H7 (cell line): ENCODE data around the gene AJM1. TPM values are rescaled to one million over a fixed set of nuclear protein-coding genes. Genes with fewer than 3 reads are reported as not detected.
"Not testable (repeated sequence)": the region's sequence is repeated elsewhere in the genome, so short reads cannot be mapped to it uniquely, and the experiment has no call there.

ENCODE experiments used
- DNase-seq: peaks from one replicate; pipeline ENCODE4 v3.0.0; 2012
- H3K27me3 ChIP-seq: 2 replicates; pipeline ENCODE4 v1.6.0; 2011; ENCODE audit warnings: mild to moderate bottlenecking, low read length; ENCODE audit not compliant: control insufficient read depth, insufficient read depth
- H3K36me3 ChIP-seq: replicated peaks from 2 replicates; pipeline ENCODE4 v1.5.1; 2011; ENCODE audit warnings: low read length; ENCODE audit not compliant: control insufficient read depth, insufficient read depth
- H3K4me3 ChIP-seq: 2 replicates; pipeline ENCODE4 v1.5.1; 2011; ENCODE audit warnings: low read depth, mild to moderate bottlenecking, control low read depth, low read length, moderate library complexity; ENCODE audit not compliant: insufficient read depth
- total RNA-seq: library from RNA; depleted of rRNA; stranded (reverse); fragments of >200 nt; shearing (Covaris generic); gene quantifications from 2 replicates; pipeline ENCODE4 v1.2.3, GENCODE V29; 2014

AJM1 gene
- total RNA-seq, 1 experiment from 2014 or later: 0.14 TPM

DNA sequence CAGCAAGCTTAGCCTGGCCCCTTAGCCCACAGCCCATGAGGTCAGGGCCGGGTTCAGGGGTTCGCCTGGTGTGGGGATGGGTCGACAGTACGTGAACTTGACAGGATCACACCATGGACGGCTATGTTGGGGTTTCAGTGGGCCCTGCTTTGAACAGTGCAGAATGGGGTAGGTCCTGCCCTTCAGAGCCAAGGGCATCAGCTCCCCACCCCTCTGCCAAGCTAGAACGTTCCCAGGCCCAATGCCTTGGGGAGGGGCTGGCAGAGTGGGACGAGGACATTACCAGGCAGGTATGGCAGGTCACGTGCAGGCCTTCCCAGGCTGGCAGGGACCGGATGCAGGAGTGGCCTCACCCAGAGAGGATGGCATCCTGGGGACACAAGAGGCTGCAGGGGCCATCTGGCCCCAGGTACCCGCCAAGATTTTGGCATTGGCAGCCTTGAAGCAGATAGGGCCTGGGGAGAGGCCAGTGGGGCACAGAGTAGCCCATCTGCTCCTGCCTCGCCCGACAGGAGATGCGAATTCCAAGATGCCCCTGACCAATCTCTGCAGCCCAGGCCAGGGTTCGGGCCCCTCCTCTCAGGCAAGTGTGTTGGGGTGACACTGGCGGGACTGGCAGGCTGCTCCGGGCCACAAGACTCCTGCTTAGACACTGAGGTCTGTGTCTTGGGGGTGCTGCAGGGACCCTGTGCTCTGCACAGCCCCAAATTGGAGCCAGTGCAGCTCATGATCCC is 465 bp upstream of the AJM1 start:
- DNase-seq, H3K4me3 ChIP-seq, H3K36me3 ChIP-seq, H3K27me3 ChIP-seq: not testable (repeated sequence)

DNA sequence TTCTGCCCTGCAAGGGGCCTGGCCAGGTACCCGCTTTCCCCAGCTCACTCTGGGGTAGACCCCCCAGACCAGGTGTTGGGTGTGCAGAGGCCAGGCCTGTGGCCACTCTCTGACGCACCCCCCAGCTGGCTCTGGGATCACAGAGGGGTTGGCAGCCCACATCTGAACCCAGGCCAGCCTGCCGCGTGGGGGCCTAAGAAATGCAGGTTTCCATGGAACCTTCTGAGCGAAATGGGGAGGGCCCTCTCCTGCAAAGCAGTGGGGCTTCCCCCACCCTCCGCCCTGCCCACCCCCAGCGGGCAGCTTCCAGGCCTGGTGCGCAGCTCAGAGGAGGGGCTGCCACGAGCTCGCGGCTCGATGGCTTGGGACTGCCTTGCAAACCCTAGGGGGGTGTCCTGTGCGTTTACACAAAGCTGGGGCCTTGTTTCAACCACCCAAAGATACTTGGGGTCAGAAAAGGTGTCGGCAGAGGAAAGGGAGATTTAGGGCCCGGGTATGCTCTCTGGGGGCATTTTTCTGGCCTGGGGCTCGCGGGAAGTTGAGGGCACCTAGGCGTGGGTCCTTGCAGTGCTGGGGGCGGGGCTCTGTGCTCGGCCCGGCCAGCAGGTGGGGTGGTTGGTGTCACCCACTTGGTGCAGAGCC is 1.0 kb downstream of the AJM1 start:
- DNase-seq, H3K27me3 ChIP-seq, H3K36me3 ChIP-seq, H3K4me3 ChIP-seq: not testable (repeated sequence)

DNA sequence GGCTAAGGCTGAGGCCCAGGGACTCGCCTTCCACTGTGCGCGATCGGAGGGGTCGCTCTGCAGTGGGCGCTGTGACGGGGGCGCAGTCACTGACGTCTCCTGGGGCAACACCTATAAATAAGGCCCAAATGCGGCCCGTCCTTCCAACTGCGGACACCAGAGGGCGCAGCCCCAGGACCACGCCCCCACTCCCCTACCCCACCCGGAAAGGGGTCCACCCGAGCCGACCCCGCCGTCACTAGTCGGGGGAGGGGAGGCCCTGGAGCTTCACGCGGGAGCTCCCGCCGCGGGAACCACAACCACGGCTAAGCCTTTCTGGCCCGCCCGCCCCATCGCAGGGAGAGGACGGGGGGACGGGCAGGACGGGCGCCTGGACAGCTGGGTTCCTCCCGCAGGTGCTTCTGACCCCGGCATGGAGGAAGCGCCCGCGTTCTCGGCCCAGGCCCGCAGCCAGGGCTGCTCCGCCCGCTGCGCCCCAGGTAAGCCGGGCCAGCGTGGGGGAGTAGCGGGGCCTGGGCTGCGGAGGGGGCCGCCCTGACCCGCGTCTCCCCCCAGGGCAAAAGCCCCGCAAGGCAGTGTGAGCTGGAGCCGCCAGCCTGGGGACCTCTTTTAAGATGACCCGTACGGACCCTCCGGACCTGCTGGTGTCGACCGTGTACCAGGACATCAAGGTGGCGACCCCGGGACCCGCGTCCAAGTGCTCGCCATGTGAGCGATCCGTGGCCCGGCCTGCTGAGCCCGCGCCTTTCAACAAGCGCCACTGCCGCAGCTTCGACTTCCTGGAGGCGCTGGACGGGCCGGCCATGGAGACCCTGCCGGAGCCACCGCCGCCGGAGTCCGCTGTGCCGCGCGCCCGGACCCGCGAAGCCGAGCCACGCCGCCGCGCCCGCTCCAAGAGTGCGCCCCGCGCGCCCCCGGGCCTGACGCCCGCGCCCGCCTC is 1.8 kb downstream of the AJM1 start:
- not testable (repeated sequence) for H3K4me3 ChIP-seq, H3K36me3 ChIP-seq, H3K27me3 ChIP-seq
- DNase-seq: peak; percentile 79

DNA sequence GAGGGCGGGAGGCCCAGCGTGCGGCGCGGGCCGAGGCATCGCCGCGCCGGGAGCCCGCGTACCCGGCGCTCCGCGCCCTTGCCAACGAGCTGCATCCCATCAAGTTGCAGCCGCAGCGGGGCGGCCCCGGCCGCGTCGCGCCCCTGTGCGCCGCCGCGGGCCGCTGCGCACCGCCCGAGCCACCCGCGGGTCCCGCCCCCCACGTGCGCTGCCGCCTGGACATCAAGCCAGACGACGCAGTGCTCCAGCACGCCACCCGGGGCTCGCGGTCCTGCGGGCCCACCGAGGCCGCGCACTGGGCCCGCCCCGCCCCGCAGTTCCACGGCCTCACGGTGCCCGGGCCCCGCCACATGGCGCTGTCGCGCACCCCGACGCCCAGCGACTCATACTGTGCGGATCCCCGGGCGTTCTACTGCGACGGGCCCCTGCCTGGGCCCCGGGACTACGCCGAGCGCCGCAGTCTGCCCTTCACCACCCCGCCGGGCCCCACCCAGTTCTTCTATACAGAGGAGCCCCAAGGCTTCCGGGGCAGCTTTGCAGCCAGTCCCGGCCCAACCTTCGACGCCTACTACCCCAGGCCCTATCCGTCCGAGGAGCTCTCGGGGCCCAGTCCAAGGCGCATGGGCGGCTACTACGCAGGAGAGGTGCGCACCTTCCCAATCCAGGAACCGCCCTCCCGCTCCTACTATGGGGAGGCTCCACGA is 2.6 kb downstream of the AJM1 start:
- Histone ChIP-seq H3K36me3 (peaks cover 2% of the 10 kb centered on the region), H3K4me3 (no peak overlapping the region)
- DNase-seq: peak; percentile 75

DNA sequence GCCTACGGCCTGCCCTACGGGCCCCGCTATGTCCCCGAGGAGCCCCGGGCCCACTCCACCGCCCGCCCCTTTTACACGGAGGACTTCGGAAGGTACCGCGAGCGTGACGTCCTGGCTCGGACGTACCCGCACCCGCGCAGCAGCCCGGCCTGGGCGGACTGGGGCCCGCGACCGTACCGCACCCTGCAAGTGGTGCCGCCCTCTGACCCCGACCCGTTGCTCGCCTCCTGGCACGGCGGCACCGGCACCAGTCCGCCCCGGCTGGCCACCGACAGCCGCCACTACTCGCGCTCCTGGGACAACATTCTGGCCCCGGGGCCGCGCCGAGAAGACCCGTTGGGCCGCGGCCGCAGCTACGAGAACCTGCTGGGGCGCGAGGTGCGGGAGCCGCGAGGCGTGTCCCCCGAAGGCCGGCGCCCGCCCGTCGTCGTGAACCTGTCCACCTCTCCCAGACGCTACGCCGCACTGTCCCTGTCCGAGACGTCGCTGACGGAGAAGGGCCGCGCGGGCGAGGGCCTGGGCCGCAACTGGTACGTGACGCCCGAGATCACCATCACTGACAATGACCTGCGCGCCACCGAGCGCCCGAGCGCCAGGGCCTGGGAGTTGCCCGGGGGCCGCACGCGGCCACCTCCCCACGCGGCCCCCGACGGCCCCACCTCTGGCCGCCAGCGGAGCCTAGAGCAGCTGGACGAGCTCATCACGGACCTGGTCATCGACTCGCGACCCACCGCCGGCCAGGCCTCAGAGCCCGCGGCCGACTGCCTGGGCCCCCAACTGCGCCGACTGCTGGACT is 3.4 kb downstream of the AJM1 start:
- Histone ChIP-seq H3K27me3 (peaks cover 5% of the 10 kb centered on the region), H3K36me3 (peaks cover 2% of the 10 kb centered on the region), H3K4me3 (peak overlapping the region; percentile 5; the same call in 1 of the 2 replicates)
- DNase-seq: no peak

More for the DNA sequence above, 2.6 kb downstream of the AJM1 start:
- peaks cover 5% of the 10 kb centered on the region for H3K27me3 ChIP-seq

DNA sequence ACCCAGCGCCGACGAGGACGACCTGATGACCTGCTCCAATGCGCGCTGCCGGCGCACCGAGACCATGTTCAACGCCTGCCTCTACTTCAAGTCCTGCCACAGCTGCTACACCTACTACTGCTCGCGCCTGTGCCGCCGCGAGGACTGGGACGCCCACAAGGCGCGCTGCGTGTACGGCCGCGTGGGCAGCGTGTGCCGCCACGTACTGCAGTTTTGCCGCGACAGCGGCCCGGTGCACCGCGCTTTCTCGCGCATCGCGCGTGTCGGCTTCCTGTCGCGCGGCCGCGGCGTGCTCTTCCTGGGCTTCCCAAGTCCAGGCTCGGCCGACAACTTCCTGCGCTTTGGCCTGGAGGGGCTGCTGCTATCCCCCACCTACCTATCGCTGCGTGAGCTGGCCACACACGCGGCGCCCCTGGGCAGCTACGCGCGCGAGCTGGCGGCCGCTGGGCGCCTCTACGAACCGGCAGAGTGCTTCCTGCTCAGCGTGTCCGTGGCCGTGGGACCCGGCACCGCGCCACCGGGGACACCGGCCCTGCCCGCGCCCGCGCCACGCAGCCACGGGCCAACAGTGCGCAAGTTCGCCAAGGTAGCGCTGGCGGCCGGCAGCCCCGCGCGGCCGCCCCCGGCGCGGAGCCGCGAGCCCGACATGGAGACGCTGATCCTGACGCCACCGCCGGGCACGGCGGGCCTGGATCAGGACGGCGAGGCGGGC is 4.3 kb downstream of the AJM1 start:
- DNase-seq: no peak
- Histone ChIP-seq H3K27me3 (peaks cover 5% of the 10 kb centered on the region), H3K4me3 (peak overlapping the region; percentile 59), H3K36me3 (peaks cover 5% of the 10 kb centered on the region)

DNA sequence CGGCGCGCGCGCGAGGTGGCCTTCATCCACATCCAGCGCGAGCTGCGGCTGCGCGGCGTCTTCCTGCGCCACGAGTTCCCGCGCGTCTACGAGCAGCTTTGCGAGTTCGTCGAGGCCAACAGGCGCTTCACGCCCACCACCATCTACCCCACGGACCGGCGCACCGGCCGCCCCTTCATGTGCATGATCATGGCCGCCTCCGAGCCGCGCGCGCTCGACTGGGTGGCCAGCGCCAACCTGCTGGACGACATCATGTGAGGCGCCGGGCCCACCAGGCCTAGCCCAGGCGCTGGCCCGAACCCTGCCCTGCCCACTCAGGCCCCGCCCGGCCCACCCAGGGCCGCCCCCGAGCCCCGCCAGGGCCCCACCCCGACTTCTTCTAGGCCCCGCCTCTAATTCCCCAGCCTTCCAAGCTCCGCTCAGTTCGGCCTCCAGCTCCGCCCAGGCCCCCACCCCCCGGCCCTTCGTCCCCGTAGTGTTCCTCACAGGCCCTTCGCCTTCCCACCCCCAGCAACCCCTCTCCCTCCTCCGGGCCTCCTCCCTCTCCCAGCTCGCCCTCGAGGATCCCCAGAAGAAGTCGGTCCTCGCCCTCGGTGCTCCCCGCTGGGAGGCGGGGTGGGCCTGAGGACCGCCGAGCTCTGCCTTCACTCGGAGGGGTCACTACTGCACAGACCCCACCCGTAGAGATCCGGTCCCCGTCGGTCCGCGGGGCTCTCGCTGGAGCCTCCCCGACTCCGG is 5.0 kb downstream of the AJM1 start:
- peak overlapping the region; percentile 70 for H3K4me3 ChIP-seq
- H3K36me3 ChIP-seq: peaks cover 5% of the 10 kb centered on the region
- DNase-seq: peak; percentile 95
- peaks cover 5% of the 10 kb centered on the region for H3K27me3 ChIP-seq

DNA sequence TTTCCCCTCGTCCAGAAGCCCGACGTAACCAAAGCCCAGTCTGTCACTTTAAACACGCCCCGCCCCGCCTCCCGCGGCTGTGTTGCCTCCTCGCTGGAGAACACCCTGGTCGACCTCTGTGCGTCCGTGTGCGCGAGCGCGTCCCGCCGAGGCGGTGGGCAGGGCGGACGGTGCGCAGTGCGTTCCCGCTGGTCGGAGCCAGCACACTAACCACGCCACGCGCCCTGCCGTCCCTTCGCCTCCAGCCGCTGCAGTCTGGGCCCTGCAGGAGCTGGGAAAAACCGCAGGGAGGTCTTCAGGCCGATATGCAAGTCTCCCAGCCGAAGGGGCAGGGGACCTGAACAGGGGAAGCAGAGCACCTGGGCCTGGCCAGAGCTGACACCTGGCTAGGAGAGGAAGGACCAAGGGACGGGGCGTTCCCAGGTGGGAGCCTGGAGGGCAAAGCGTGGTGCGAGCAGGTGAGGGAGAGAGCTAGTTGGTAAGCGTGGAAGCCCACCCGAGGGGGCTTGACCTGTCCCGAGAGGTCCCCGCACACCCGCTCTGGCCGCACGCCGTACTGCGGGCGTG is 5.6 kb downstream of the AJM1 start:
- DNase-seq: peak; percentile 87
- peaks cover 5% of the 10 kb centered on the region for H3K27me3 ChIP-seq
- H3K36me3 ChIP-seq: peaks cover 5% of the 10 kb centered on the region
- peak overlapping the region; percentile 70 for H3K4me3 ChIP-seq

DNA sequence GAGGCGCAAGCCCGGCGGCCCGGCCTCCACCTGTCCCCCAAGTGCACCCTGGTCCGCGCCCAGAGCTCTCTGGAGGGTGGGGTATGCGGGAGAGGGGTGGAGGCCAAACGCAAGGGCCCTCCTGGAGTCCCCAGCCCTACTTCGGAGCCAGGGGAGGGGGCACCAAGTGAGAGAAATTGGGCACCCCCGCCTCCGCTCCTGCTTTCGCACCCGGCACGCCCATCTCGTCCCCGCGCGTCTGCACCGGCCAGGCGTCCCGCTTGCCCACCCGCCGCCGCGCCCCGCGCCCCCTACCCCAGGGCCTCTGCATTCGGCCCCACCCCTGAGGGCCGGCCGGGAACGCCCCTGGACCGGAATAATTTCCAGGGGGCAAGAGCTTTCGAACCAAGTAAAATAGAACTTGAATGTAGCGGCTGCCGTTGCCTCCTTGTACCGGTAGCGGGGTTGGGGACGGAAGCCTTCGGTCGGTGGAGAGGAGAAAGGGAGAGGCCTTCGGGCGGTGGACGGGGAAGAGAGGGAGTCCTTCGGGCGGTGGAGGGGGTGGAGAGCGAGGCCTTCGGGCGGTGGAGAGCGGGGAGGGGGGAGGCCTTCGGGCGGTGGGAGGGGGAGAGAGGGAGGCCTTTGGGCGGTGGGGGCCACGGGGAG is 6.2 kb downstream of the AJM1 start:
- H3K27me3 ChIP-seq: peaks cover 5% of the 10 kb centered on the region
- peak; percentile 96 for DNase-seq
- H3K36me3 ChIP-seq: peaks cover 5% of the 10 kb centered on the region
- peak overlapping the region; percentile 70 for H3K4me3 ChIP-seq

DNA sequence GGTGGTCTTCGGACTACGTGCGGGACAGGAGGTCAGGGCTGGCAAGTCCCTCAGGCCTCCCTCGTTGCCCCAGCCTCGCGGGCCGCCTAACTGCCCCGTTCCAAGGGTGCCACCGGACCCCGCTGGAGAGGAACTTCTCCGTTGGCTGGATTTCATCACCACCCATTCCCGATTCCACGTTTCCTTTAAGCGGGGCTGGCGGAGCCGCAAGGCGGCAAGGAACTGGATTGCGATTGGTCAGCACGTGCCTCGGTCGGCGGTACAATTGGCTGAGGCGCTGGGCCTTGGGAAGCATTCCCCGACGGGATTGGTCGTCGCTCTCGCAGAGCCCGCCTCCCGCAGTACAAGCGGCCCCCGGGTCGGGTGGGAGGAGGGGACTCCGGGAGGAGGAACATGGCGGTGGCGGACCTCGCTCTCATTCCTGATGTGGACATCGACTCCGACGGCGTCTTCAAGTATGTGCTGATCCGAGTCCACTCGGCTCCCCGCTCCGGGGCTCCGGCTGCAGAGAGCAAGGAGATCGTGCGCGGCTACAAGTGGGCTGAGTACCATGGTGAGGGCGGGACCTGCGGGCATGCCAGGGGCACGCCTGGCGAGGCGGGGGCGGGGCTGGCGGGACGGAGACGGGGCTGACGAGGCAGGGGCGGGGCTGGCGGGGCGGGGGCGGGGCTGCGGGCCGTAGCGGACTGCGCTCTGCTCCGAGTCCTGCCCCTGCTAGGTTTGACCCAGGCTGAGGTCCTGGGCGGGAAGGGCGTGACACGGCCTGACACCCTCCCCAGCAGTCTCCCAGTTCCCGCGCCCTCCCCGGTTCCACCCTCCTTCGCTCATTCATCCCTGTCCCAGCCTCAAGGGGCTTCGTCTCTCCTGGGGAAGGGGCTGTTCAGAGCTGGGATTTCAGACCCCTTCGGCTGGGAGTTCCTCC is 7.0 kb downstream of the AJM1 start, which contains the start of gene PHPT1:
Gene PHPT1 (plus strand): TSS at position 372 of the 922 bp plus-strand sequence. CDS start 22 bp downstream, at position 394.
- DNase-seq: peak; percentile 100
- H3K4me3 ChIP-seq: peak within 1 kb of the TSS; percentile 70

More for the DNA sequence above, 7.0 kb downstream of the AJM1 start, which contains the start of gene PHPT1:
- H3K36me3 ChIP-seq: peaks cover 5% of the 10 kb centered on the region
- H3K27me3 ChIP-seq: peaks cover 5% of the 10 kb centered on the region
